HCEC 1CT (cell line): ENCODE data around the gene MYBPC2.
A peak's percentile ranks its signal among the peaks of the same experiment; 100 is the strongest.
"Not testable (repeated sequence)": the region's sequence is repeated elsewhere in the genome, so short reads cannot be mapped to it uniquely, and the experiment has no call there.

Source experiments
- DNase-seq: peaks from one replicate; pipeline ENCODE4 v3.0.0-alpha.2; 2017

MYBPC2 gene

DNA sequence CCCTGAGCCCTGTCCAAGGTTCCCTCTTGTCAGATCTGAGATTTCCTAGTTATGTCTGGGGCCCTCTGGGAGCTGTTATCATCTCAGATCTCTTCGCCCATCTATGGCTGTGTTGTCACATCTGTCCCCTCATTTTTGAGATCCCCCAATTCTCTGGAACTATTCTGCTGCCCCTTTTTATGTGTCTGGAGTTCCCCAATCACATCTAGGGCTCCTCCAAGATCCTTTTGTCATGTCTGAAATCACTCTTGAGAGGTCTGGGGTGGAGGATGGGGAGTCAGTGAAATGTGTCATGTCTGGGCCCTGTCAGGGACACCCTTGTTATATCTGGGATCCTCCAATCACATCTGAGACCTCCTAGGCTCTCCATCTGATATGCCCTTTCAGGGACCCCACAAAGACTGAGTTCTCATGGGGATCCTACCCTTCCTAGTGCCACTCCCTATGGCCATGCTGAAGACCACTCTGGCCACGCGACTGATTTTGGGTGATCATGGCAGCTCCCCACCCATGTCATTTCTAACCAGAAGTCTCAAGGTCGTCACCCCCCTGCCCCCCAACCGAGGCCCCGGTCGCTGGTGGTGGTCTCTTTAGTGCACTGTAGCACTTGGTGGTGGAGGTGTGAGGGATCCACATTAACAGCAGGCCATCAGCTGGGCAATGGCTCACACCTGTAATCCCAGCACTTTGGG lies 3.8 kb upstream of the MYBPC2 start:
- DNase-seq = no peak

DNA sequence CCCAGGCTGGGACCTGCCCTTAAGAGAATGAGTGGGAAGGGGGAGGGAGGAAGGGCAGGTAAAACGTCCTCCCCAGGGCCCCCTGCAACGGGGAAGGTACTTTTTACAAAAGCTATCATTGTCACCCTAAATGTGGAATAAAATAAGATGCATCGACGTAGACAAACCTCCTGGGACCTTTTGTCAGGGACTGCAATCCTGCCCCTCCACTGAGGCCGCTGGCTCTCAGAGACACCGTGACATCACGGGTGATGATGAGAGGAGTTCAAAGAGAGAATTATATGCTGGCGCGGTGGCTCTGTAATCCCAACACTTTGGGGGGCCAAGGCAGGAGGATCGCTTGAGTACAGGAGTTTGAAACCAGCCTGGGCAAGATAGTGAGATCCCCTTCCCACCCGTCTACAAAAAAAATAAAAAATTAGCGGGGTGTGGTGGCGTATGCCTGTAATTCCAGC lies 1.8 kb upstream of the MYBPC2 start:
- no peak for DNase-seq

DNA sequence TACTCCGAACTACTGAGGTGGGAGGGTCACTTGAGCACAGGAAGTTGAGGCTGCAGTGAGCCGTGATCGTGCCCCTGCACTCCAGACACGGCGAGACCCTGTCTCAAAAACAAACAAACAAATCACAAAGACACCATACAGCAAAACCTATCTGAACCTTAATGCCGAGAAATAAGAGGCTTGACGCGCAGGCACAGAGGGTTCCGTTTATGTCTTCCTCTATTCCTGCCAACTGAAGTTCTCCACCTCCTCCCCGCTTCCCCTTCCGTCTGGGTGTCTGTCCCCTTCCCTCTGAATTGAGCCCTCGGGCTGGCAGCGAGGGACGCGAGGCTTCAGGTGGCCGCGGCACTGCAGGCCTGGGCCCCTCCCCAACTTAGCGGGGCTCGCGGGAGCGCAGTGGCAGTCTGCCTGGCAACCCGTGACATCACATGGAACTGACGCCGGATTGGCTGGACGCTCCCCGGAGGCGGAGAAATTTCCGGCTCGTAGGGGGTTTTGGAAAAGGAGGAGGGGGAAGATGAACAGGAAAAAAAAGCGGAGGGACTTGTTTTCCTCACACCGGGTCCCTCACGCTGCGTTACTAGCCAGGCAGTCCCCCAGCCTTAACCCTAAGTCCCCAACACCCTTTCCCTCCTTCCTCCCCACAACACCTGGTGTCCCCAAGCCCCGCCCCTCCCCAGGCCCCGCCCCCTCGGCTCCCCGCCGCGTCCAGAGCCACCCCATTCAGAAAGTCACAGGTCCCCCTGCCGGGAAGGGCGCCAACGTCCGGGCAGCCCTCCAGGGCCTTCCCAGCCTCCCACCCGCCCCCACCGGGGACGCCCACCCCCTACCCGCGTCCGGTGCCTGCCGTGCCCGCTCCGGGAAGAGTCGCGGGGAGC lies 1.1 kb upstream of the MYBPC2 start:
- DNase-seq = peak; percentile 25

DNA sequence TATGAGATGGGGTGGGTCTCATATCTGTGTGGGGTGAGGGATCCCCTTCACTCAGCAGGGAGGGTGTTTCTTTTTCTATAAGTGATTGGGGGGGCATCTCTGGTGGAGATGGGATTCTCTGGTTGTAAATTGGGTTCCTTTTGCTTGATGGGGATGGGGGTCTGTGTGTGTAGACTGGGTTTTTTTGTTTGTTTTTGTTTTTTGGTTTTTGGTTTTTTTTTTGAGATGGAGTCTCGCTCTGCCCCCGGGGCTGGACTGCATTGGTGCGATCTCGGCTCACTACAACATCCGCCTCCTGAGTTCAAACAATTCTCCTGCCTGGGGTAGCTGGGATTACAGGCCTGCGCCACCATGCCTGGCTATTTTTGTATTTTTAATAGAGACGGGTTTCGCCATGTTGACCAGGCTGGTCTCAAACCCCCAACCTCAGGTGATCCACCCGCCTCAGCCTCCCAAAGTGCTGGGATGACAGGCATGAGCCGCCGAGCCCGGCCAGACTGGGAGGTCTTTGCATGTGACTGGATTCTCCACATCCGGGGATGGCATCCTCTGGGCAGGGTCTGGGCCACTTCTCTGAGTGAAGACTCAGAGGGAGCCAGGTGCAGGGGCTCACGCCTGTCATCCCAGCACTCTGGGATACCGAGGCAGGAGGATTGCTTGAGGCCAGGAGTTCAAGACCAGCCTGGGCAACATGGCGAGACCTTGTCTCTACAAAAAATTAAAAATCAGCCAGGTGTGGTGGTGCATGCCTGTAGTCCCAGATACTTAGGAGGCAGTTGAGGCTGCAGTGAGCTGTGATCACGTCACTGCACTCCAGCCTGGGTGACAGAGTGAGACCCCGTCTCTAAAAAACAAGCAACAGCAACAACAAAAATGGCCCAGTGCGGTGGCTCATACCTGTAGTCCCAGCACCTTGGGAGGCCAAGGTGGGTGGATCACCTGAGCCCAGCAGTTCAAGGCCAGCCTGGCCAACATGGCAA lies 799 bp downstream of the MYBPC2 start:
- no peak for DNase-seq

GRCh38 chr19:50434525-50434924 lies 1.8 kb downstream of the MYBPC2 start:
- no peak for DNase-seq

DNA sequence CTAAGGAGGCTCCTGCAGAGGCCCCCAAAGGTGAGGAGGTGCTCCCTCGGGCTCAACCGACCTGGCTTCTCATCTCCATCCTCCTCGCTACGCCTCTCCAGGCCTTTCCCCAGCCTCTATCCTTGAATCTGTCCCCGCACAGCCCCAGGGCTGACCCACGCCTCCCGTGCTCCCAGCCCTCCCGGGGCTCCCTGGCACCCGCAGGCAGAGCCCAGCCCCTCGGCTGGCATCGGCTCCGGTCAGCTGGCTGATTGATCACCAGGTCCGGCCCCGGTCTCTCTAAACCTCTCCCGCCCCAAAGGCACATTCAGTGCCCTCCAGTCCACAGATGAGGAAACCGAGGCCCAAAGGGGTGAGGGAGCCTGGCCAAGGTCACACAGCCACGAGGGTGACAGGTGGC lies 2.5 kb downstream of the MYBPC2 start:
- DNase-seq = no peak

- no peak for DNase-seq
Observed at GRCh38 chr19:50435627-50436026, 2.9 kb downstream of the MYBPC2 start.

DNA sequence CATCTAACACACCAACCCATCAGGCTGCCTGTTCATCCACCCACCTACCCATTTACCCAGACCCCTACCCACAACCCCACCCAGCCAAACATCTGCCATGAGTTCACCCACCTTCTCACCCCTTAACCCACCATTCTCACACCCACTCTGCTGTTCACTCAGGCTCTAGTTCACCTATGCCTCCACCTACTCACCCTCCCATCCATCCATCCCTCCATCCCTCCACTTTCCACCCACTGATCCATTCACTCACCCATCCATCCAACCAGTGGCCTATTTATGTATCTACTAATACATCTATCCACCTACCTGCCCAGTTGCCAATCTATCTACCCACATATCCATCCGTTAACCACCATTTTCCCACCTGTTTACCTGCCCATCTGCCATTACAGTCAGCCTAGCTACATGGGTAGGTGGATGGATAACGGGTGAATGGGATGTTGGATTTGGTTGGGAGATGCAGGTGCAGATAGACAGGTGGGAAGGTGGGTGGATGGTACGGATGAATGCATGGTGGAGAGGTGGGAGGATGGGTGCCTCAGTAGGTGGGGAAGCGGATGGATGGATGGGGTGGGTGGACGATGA lies 5.3 kb downstream of the MYBPC2 start:
- no peak for DNase-seq

DNA sequence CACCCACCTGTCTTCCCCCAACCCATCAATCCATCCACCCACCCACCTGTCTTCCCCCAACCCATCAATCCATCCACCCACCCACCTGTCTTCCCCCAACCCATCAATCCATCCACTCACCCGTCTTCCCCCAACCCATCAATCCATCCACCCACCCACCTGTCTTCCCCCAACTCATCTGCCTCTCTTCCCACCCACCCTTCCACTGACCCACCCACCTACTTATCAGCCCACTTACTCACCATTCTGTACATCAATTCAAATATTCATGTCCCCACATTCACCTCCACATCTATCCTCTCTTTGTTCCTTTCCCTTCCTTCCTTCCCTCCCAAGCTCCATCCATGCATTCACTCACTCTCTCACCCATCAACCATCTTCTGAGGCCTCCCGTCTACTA lies 6.4 kb downstream of the MYBPC2 start:
- not testable (repeated sequence) for DNase-seq

DNA sequence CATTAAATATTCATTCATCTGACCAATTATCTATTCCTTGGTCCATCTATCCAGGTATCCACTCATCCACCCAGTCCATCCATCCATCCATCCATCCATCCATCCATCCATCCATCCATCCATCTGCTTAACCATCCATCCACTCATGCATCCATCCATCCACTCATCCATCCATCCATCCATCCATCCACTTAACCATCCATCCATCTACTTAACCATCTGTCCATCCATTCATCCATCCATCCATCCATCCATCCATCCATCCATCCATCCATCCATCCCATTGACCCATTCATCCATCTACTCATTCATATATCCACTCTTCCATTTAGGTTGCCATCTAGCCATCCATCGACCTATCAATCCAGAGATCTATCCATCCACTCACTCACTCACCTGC lies 11.4 kb downstream of the MYBPC2 start:
- DNase-seq = no peak

DNA sequence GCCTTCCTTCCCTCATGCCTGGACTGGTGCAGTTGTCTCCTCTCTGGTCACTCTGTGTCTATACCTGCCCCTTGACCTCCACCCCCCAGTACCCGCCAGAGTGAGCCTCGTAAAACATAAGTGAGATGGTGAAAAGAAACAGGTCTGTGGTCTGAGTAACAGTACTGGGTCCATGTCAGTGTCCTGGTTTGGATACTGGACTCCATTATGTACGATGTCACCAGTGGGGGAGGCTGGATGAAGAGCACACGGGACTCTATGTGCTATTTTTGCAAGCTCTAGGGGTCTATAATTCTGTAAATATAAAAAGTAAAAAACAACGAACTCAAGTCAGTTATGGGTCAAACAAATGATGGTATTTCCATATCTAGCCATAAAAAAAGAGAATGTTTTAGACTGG lies 14.4 kb downstream of the MYBPC2 start:
- no peak for DNase-seq

DNA sequence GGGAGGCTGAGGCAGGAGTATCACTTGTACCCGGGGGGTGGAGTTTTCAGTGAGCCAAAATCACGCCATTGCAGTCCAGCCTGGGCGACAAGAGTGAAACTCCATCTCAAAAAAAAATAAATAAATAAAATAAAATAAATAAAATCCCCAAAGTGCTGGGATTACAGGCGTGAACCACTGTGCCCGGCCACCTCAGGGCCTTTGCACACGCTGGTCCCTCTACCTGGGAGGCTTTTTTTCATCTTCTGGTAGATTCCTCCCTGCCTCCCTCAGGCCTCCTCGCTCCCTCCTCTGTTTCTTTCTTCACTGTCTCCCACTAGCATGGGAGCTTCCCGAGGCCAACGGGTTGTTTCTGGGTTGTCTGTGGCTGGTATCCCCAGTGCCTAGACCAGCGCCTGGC lies 15.1 kb downstream of the MYBPC2 start:
- DNase-seq = no peak

GRCh38 chr19:50449236-50449899 lies 16.7 kb downstream of the MYBPC2 start:
- DNase-seq = no peak

GRCh38 chr19:50450369-50451222 lies 17.9 kb downstream of the MYBPC2 start:
- no peak for DNase-seq

DNA sequence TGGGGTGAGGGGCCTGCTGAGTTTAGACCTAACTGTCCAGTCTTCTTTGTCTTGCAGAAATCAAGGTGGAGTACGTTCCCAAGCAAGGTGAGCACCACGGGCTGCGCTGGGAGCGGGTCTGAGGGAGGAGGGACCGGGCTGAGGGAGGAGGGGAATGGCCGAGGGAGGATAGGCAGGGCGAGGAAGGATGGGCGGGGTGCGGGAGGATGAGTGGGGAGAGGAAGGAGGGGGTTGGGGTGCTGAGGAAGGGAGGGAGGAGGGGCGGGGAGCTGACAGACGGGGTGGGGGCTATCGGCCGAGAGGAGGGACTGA lies 18.5 kb downstream of the MYBPC2 start:
- DNase-seq = no peak

DNA sequence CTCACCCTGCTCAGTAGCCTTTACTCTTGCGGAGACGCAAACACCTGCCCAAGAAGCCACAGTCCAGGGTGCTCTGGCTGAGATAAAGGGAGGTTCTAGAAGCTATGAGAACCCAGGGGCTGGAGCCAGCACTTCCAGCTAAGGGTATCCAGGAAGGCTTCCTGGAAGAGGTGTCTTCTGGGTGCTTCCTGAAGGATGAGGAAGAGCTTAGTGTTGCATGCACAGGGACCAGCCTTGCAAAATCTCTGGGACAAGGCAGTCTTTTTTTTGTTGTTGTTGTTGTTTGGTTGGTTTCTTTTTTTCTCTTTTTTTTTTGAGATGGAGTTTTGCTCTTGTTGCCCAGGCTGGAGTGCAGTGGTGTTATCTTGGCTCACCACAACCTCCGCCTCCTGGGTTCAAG lies 20.6 kb downstream of the MYBPC2 start:
- DNase-seq = no peak

- DNase-seq = no peak
Observed at GRCh38 chr19:50455992-50456391, 23.3 kb downstream of the MYBPC2 start.

DNA sequence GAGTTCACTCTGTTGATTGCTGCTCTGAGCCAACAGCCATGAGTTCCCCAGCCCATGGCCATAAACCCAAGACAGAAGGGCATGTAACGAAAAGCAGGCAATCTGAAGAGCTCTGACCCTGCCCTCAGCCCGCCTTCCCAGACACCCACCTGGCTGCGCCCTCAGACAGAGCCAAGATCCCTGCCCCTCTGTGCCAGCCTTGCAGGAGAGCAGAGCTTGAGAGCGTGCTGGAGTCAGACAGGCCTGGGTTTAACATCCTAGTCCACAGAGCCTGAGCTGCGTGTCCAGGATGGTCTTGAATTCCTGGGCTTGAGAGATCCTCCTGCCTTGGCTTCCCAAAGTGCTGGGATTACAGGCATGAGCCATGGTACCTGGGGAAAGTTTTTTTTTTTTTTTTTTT lies 24.6 kb downstream of the MYBPC2 start:
- no peak for DNase-seq

DNA sequence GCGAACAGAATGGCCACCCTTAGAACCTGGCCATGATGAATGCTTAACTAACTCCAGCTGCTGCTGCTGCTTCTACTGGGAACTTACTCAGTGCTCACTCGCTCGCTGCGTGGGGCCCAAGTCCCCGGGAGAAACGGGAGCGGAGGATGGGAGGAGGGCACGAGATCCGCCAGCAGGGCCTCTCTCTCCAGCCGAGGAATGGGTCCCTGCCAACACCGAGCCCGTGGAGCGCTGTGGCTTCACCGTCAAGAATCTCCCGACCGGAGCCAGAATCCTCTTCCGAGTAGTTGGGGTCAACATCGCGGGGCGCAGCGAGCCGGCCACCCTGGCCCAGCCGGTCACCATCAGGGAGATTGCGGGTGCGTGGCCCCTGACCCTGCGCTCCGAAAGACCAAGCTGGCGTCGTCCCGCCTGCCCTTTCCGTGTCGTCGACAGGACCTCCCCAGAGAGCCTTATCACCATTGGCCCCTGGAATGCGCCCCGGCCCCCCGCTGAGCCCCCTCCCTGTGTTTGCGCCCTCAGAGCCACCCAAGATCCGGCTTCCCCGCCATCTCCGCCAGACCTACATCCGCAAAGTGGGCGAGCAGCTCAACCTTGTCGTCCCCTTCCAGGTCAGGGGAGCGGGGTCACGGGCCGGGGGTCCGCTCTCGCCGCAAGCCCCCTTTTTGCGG lies 25.8 kb downstream of the MYBPC2 start:
- DNase-seq = no peak

DNA sequence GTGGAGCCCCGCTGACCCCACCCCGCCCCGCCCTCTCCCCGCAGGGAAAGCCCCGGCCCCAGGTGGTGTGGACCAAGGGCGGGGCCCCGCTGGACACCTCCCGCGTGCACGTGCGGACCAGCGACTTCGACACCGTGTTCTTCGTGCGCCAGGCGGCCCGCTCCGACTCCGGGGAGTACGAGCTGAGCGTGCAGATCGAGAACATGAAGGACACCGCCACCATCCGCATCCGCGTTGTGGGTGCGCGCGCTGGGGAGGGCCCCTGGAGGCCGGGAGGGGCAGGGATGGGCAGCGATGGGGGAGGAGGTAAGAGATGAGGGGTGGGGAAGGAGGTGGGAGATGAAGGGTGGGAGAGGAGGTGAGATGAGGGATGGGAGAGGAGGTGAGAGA lies 26.4 kb downstream of the MYBPC2 start:
- no peak for DNase-seq

DNA sequence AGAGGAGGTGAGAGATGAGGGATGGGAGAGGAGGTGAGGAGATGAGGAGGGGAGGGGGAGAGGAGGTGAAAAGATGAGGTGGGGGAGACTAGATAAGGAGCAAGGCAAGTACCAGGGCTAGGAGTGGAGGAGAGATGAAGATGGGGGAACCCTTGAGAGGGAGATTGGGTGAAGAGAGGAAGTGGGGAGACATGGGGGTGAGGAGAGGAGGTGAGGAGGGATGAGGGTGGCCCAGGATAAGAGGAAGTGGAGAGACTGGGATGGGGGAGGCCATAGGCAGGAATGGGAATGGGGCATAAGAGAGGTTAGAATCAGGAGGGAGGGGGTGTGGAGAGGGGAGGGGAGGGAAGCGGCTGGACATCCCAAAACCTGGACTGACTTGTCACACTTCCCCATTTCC lies 26.9 kb downstream of the MYBPC2 start:
- no peak for DNase-seq
